KOPT-K1 (cell line): ENCODE measurements around the gene REEP3.

Experiments
- H3K27ac ChIP-seq: fragments of 200-600 bp; sonication (generic); 2 replicates; pipeline ENCODE4 v1.5.1; 2016; ENCODE audit warnings: antibody characterized with exemption, mild to moderate bottlenecking, low read depth, low read length; ENCODE audit not compliant: poor library complexity, severe bottlenecking
- H3K36me3 ChIP-seq: fragments of 200-600 bp; sonication (generic); 2 replicates; pipeline ENCODE4 v1.5.1; 2017; ENCODE audit warnings: antibody characterized with exemption, mild to moderate bottlenecking, low read length, moderate library complexity; ENCODE audit not compliant: insufficient read depth
- H3K9me3 ChIP-seq: fragments of 200-600 bp; sonication (generic); 2 replicates; pipeline ENCODE4 v1.5.1; 2017; ENCODE audit warnings: antibody characterized with exemption, low read length, mild to moderate bottlenecking; ENCODE audit not compliant: insufficient read depth, poor library complexity, severe bottlenecking

The REEP3 gene

DNA sequence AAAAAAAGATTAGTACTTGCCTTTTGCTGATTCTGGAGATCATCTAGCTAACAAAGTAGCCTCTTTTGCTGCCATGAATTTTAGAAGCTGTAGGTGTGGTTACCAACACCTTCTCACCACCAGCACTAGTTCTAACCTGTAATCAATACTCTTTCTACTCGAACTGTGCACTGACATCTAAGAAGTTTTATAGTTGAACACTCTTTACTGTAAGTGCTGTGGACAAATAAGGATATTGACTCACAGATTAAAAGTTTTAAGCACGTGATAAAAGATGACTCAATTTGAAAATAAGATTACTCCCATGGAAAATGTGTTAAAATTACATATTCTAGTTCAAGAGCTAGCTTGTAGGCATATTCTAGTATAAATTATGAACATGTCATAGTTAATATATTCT lies 89.9 kb downstream of the REEP3 start:
- Histone ChIP-seq H3K36me3 (0 out of 2 replicates have a peak, but pooled peaks cover 5% of the 10 kb centered on the region), H3K9me3 (no peaks in the 10 kb centered on the region), H3K27ac (no peak overlapping the region)

DNA sequence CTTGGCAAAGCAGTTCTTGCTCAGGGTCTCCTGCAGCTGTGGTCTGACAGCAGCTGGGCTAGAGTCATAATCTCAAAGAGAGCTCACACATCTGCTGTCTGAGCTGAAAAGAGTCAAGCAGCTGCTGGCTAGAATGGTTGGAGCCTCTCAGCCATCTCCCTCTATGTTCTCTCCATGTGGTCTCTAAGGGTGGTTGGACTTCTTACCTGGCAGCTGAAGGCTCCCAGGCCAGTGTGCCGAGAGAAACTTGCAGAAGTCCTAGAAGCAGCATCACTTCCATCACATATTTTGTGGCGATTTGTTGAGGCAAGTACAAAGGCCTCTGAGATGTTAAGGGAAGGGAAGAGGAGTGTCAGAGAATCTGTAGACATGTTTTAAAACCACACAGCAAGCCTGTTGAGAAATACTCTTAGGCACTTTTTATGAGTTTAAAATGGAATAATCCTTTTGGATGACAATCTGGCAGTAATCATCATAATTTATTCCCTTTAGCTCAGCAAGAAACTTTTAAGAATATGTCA lies 93.2 kb downstream of the REEP3 start:
- H3K36me3 ChIP-seq: peaks cover 6% of the 10 kb centered on the region; the same call in 1 of the 2 replicates
- no peaks in the 10 kb centered on the region for H3K9me3 ChIP-seq
- H3K27ac ChIP-seq: no peak overlapping the region

DNA sequence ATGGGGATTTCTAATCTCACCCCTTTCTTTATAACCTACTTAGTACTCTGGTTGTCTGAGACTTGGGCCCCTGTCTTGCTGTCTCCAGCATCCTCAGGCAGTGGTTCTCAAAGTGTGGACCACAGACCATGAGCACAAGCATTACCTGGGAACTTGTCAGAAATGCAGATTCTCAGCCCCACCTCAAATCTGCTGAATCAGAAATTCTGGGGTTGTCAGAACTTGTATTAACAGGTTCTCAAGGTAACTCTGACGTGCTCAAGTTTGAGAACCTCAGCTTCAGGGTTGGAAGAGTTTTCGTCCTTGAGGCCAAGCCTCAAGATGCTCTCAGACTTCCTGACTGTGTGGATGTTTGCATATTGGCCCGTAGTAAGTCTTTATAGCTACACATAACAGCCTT lies 97.4 kb downstream of the REEP3 start:
- no peak overlapping the region for H3K27ac ChIP-seq
- peaks cover 10% of the 10 kb centered on the region for H3K36me3 ChIP-seq
- H3K9me3 ChIP-seq: no peaks in the 10 kb centered on the region

DNA sequence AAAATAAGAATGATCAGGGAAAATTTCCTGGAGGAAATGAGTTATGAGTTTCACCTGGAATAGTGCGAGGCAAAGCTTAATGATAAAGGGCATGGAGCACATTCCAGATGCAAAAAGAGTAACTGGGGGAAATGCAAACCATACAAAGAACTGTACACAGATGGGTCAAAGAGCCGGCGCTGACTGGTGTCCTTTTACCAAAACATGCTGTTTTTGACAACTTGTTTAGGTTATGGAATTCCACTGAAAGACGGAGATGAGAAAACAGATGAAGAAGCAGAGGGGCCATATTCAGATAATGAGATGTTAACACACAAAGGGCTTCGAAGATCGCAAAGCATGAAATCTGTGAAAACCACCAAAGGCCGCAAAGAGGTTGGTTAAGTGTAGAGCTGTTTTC lies 98.2 kb downstream of the REEP3 start:
- Histone ChIP-seq H3K9me3 (no peaks in the 10 kb centered on the region), H3K36me3 (peaks cover 10% of the 10 kb centered on the region), H3K27ac (no peak overlapping the region)

DNA sequence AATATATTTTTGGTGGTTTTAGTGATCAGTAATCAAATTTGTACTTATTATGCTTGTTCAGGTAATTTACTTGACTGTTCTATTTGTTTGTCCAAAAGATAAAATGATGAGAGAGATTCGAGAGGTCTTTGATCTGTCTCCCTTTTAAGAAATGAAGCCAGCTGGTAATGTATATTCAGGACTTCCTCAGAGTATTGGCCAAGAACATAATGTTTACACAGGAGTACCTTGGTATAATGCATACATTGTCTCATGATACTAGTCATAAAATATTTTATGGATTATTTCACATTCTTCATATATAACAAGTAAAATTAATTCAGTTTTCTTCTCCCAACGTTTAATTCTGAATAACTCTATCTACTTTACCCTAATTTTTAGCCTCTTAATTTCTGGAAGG lies 100.9 kb downstream of the REEP3 start:
- Histone ChIP-seq H3K27ac (no peak overlapping the region), H3K36me3 (peaks cover 10% of the 10 kb centered on the region), H3K9me3 (no peaks in the 10 kb centered on the region)

DNA sequence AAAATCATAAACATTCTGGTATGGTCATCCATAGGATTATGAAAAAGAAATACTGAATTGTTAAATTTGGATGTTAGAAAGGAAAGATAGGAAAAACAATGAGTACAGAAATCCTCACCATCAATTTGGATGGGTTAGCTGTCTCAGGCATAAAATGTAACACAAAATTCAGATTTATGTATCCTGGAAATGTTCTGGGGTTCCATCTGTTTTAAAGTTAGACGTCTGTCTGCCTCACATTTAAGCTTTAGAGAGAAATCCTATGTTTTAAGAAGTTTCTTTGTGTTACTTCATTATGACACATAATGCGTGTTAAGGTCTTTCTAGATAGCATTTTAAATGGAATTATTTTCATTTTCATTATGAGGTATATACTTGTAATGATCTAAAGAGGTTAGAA lies 103.5 kb downstream of the REEP3 start:
- Histone ChIP-seq H3K9me3 (no peaks in the 10 kb centered on the region), H3K27ac (no peak overlapping the region), H3K36me3 (peaks cover 6% of the 10 kb centered on the region)

DNA sequence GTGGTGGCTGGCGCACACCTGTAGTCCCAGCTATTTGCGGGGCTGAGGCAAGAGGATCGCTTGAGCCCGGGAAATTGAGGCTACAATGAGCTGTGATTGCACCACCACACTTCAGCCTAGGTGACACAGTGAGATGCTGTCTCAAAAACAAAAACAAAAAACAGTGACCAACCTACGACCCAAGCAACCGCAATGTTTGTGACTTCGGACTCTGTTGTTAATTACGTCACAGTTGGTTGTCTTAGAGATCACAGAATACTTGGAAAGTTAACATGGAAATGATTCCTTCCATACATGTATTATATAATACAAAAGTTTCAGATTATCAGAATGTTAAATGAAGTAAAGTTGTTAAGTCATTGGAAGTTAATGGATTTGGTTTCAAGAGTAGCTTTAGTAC lies 106.2 kb downstream of the REEP3 start:
- Histone ChIP-seq H3K36me3 (no peaks in the 10 kb centered on the region), H3K27ac (no peak overlapping the region), H3K9me3 (no peaks in the 10 kb centered on the region)

DNA sequence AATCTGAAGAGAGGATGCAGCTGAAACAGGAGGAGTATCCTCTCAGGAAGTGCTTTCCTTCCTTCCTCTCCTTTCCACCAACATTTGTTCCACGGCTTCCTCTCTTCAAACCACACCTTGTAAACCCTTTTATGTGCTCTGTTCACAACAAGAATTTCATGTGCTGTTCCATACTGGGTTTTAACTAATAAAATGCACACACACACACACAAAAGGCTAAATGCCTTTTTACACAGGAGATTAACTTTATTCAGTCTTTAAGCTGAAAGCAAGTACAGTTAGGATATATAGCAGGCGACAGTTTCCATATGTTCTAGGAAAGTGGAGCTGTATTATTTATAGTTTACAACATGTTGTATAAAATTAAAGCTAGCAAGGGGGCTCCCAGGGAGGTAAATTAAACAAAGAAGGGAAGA lies 106.7 kb downstream of the REEP3 start:
- Histone ChIP-seq H3K36me3 (no peaks in the 10 kb centered on the region), H3K27ac (no peak overlapping the region), H3K9me3 (no peaks in the 10 kb centered on the region)

DNA sequence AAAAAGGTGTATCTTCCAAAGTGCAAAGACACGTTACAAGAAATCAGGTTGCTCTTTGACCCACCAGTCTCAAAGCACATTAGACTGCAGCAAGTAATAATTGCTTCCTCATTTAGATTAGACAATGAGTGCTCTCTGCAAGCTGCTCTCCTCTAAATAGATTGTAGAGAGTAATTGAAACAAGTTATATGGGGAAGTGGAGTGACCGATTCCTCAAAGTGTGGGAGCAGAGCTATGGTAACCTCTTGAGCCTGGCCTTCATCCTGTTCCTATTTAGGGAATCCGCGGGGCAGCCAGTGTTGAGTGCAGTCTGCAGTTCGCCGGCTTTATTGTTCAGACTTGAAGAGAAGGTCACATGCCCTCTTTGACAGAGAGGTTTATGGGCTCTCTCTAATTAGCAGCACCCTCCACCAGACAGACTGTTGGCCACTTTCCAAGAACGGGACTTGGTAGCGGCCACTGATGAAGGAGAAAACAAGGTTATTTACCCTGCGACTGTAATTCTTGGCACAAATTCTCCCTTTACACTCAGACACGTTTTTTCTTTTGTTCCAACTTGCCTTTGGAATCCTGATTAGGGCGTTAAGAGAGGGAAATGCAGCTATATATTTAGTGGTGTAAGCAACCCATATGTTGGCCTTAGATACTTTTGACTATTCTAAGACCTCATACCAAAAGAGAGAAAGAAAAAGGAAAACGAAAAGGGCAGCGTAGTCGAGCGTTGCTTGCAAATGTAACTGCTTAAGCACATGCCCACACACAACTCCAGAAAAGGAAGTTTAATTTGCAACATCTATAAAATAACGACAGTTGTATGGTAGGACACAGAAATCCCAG lies 107.5 kb downstream of the REEP3 start:
- no peaks in the 10 kb centered on the region for H3K36me3 ChIP-seq
- H3K27ac ChIP-seq: no peak overlapping the region
- no peaks in the 10 kb centered on the region for H3K9me3 ChIP-seq

DNA sequence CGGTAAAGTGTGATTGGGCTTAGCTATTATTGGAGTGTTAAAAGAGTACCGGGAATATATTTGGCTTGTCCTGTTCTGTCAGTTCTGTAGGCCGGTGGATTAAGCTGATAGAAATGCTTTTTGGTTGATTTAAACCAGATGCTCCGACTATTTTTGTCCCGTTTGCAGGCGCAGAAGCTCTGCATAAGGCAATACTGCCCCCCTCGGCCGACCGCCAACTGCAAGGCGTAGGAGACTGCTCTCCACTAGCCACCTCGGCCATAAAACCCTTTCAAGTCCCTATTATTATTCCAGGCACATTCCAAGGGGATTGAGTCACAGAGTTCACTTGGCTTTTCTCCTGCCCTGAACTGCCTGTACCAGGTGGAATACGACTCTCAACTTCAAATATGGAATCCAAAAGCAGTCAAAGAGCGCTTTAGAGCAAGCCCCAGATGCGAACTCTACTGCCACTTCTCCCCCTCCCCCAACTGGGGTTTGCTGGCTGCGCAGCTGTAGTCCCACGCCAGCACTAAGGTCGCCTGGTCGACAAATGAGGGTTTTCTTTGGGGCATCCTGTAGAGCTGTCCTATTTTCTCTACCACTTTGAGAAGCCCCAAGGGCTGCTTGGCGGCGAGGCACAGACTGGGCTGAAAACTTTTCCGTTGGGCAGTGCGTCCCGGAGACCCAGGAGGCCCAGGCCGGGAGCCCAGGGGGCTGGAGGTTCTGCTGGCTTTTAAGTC lies 108.3 kb downstream of the REEP3 start:
- Histone ChIP-seq H3K27ac (peak overlapping the region; percentile 67), H3K9me3 (no peaks in the 10 kb centered on the region), H3K36me3 (no peaks in the 10 kb centered on the region)

DNA sequence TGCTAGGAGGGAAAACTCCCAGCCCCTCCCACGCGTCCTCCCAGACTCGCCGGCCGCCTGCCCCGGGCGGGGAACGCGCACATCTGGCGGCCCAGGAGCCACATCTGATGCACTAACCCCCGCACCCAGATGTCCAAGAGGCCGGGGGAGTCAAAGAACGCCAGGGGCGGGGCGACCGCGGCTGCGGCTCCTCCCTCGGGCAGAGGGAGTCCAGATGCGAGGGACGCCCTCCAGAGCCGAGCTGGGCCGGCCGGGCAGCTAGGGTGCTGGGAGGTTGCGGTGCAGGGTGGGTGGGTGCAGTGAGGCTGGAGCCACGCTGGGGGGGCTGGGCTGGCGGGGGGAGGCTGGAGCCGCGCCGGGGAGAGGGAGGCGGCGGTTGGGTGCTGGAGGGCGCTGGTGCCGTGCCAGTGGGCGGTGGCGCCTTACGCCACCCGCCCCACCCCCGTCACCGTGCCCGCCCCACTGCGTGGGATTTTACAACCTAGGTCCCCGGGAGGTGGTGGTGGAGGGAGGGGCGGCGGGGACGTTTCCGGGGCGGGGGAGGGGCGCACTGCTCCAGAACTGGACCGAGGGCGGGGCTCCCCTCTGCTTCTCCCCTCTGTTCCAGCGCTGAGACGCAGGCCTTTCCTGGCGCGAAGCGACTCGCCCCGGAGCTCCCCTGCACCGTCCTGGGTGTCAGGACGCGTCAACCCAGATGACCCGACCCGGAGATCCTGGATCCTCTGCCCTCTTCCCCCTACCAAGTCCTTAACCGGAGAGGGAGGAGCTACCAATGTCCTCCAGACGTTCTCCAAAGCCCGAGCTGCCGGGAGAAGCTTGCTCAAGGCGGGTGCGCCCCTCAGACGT lies 109.1 kb downstream of the REEP3 start:
- Histone ChIP-seq H3K27ac (peak overlapping the region; percentile 67), H3K36me3 (no peaks in the 10 kb centered on the region), H3K9me3 (no peaks in the 10 kb centered on the region)

DNA sequence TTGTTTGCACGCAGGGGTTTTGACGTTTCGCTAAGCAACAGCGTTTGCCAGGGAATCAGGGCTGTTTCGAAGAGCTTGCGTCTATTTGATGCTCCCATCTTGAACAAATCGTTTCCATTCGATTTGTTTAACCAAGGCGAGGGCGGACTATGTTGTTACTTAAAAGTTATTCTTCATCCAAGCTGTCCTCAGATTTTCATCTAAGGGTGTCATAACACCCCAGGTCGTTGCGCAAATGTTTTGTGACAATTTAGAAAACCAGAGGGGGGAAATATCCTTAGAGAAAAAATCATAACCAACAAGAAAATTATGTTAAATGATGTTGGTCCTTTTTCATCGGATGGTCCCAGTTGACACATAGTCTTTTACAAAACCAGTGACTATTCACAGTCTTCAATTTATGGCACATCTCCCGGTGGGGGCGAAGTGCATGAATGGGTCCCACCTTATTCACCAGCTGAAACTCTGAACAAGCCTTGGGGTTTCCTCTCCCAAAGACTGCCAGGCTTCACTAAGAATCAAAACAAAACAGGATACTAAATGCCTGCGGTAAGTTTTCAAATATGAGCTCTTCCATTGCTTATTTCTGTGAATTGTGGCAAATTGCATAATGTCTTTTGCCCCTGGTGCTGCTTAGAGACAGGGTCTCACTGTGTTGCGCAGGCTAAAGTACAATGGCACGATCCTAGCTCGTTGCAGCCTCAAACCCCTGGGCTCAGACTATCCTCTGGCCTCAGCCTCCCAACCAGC lies 109.9 kb downstream of the REEP3 start:
- no peaks in the 10 kb centered on the region for H3K36me3 ChIP-seq

DNA sequence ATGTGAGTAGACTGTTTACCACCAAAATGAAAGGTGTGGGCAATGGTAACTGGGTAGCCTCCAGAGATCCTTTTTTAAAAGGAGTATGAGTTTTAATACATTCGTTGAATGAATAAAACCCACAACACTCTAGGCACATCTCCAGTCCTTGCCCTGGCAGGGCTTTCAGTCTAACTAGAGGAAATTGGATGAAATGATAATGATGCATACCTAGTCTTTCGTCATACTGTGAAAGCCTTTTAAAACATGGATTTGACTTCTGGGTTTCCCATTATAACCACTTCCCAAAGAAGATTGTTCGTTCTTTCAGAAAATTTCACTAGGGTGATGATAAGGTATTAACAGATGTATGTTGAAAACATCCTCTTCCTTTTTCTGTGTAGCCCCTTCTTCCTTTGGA lies 110.8 kb downstream of the REEP3 start:
- no peak overlapping the region for H3K27ac ChIP-seq
- H3K9me3 ChIP-seq: no peaks in the 10 kb centered on the region

More for the DNA sequence above, 109.9 kb downstream of the REEP3 start:
- Histone ChIP-seq H3K27ac (peak overlapping the region; percentile 67), H3K9me3 (no peaks in the 10 kb centered on the region)

DNA sequence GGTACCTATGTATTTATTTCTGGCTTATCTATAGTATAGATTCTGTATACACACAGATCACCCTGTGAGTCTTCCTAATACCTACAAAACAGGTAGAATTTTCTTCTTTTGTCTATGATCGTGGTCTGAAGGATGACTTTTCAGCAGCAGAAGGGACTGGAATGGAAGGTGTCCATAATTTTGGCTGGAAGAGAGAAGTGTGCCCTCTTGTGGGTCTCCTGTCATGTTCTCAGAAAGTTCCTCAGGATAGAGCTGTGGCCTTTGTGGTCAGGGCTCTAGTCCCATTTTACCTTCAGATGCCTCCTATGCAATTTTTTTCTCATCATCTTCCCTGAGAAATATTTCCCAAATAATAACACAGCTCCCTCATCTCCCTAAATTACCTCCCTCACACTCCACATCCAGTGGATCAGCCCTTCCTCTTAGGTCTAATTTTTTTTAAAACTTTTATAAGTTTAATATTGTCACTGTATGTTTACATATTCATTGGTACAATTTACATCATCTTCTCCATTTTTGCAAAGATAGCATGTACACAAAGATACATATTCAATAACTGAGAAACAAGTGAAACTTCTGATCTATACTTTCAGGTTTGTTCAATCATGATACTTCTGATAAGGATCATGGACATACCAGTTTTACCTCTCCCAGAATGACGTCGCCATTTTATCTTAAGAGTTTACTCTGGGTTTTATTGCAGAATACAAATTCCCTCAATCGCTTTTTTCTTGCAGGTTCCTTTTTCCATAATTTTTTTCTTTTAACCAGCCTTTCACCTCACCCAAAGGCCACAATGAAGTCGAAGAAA lies 112.7 kb downstream of the REEP3 start:
- Histone ChIP-seq H3K36me3 (no peaks in the 10 kb centered on the region), H3K27ac (no peak overlapping the region), H3K9me3 (no peaks in the 10 kb centered on the region)

More for the DNA sequence above, 110.8 kb downstream of the REEP3 start:
- no peaks in the 10 kb centered on the region for H3K36me3 ChIP-seq
